ENCODE results near the gene PYM1. TPM values are rescaled to one million over a fixed set of nuclear protein-coding genes. Genes with fewer than 3 reads are reported as not detected.

The PYM1 gene
- total and polyA plus RNA-seq, 2 donors: 39.0 to 57.9 TPM

Other genes starting within 250 kb of the PYM1 start
- gene ITGA7, start 220.0 kb downstream of the PYM1 start, total RNA-seq: 2.8 TPM
- gene ITGA7, start 220.0 kb downstream of the PYM1 start, polyA plus RNA-seq: 18.7 TPM
- gene BLOC1S1, start 211.8 kb downstream of the PYM1 start, total RNA-seq: 168 TPM
- 190 TPM for gene BLOC1S1, start 211.8 kb downstream of the PYM1 start, polyA plus RNA-seq
- 1.8 TPM for gene RDH5, start 207.5 kb downstream of the PYM1 start, total RNA-seq
- 7.6 TPM for gene RDH5, start 207.5 kb downstream of the PYM1 start, polyA plus RNA-seq
- 221 TPM for gene CD63, start 198.9 kb downstream of the PYM1 start, total RNA-seq
- 598 TPM for gene CD63, start 198.9 kb downstream of the PYM1 start, polyA plus RNA-seq
- gene GDF11, start 184.8 kb downstream of the PYM1 start, total RNA-seq: 1.9 TPM
- 2.8 TPM for gene GDF11, start 184.8 kb downstream of the PYM1 start, polyA plus RNA-seq
- gene SARNP, start 110.2 kb downstream of the PYM1 start, total RNA-seq: 141 TPM
- gene SARNP, start 110.2 kb downstream of the PYM1 start, polyA plus RNA-seq: 112 TPM
- gene ORMDL2, start 109.9 kb downstream of the PYM1 start, total RNA-seq: 32.9 TPM
- 36.3 TPM for gene ORMDL2, start 109.9 kb downstream of the PYM1 start, polyA plus RNA-seq
- gene DNAJC14, start 98.3 kb downstream of the PYM1 start, total RNA-seq: 35.5 TPM
- 22.2 TPM for gene DNAJC14, start 98.3 kb downstream of the PYM1 start, polyA plus RNA-seq
- 4.5 TPM for gene MMP19, start 85.0 kb downstream of the PYM1 start, total RNA-seq
- gene MMP19, start 85.0 kb downstream of the PYM1 start, polyA plus RNA-seq: 19.9 TPM
- 326 TPM for gene DGKA, start 3.3 kb upstream of the PYM1 start, total RNA-seq
- gene DGKA, start 3.3 kb upstream of the PYM1 start, polyA plus RNA-seq: 381 TPM
- 0.28 TPM for gene PMEL, start 38.1 kb upstream of the PYM1 start, total RNA-seq
- gene PMEL, start 38.1 kb upstream of the PYM1 start, polyA plus RNA-seq: 0.94 TPM
- gene CDK2, start 38.9 kb upstream of the PYM1 start, total RNA-seq: 67.2 TPM
- 22.3 TPM for gene CDK2, start 38.9 kb upstream of the PYM1 start, polyA plus RNA-seq
- 39.7 TPM for gene RAB5B, start 46.2 kb upstream of the PYM1 start, total RNA-seq
- 63.1 TPM for gene RAB5B, start 46.2 kb upstream of the PYM1 start, polyA plus RNA-seq
- gene SUOX, start 69.4 kb upstream of the PYM1 start, total RNA-seq: 9.4 TPM
- 11.6 TPM for gene SUOX, start 69.4 kb upstream of the PYM1 start, polyA plus RNA-seq
- 1.7 TPM for gene IKZF4, start 93.1 kb upstream of the PYM1 start, total RNA-seq
- 2.7 TPM for gene IKZF4, start 93.1 kb upstream of the PYM1 start, polyA plus RNA-seq
- gene RPS26, start 114.0 kb upstream of the PYM1 start, total RNA-seq: 386 TPM
- gene RPS26, start 114.0 kb upstream of the PYM1 start, polyA plus RNA-seq: 2,654 TPM
- gene ERBB3, start 152.3 kb upstream of the PYM1 start, total RNA-seq: 1.4 TPM
- gene ERBB3, start 152.3 kb upstream of the PYM1 start, polyA plus RNA-seq: 4.3 TPM
- gene PA2G4, start 176.7 kb upstream of the PYM1 start, total RNA-seq: 170 TPM
- gene PA2G4, start 176.7 kb upstream of the PYM1 start, polyA plus RNA-seq: 67.9 TPM
- gene RPL41, start 188.7 kb upstream of the PYM1 start, total RNA-seq: 9,819 TPM
- 5,569 TPM for gene RPL41, start 188.7 kb upstream of the PYM1 start, polyA plus RNA-seq
- 4.3 TPM for gene ZC3H10, start 190.4 kb upstream of the PYM1 start, total RNA-seq
- 3.1 TPM for gene ZC3H10, start 190.4 kb upstream of the PYM1 start, polyA plus RNA-seq
- gene ESYT1, start 200.4 kb upstream of the PYM1 start, total RNA-seq: 63.4 TPM
- gene ESYT1, start 200.4 kb upstream of the PYM1 start, polyA plus RNA-seq: 39.2 TPM
- gene MYL6B, start 224.7 kb upstream of the PYM1 start, total RNA-seq: 101 TPM
- gene MYL6B, start 224.7 kb upstream of the PYM1 start, polyA plus RNA-seq: 60.9 TPM
- 2,051 TPM for gene MYL6, start 230.5 kb upstream of the PYM1 start, total RNA-seq
- 2,137 TPM for gene MYL6, start 230.5 kb upstream of the PYM1 start, polyA plus RNA-seq

All from thymus (tissue), 2 donors.